H1 (cell line): ENCODE results near the gene ARTN. TPM values are rescaled to one million over a fixed set of nuclear protein-coding genes. Genes with fewer than 3 reads are reported as not detected.

Experiments
- CTCF ChIA-PET: fragments of 300-600 bp; sonication (Branson Sonifier 250); formaldehyde crosslinking; loops from one replicate; lab custom pipeline; 2021; ENCODE audit not compliant: partially characterized antibody; lab: Charles Lee
- POLR2A ChIA-PET: fragments of 300-600 bp; sonication (Branson Sonifier 250); formaldehyde crosslinking; loops from one replicate; lab custom pipeline; 2021; ENCODE audit warnings: inconsistent platforms; ENCODE audit not compliant: partially characterized antibody; lab: Charles Lee
- DNase-seq, 2 experiments: peaks; one replicate each; pipeline versions ENCODE4 v3.0.0 to v3.0.0-alpha.2; 2010 to 2022; ENCODE audit warnings: low spot score in 2 of 2, low read depth in 1 of 2, mixed read lengths in 1 of 2
- FAIRE-seq: peaks from 2 replicates; lab custom pipeline; 2011; peaks lifted over from hg19 to GRCh38; lab: Jason Lieb, UNC
- H2AFZ ChIP-seq: 2 replicates; pipeline ENCODE4 v1.8.1; 2012; ENCODE audit warnings: low read length, inconsistent platforms
- H2AK5ac ChIP-seq: 2 replicates; pipeline ENCODE4 v1.6.1; 2013; ENCODE audit warnings: low read depth, low read length
- H2BK120ac ChIP-seq: replicated peaks from 2 replicates; pipeline ENCODE3; 2013; ENCODE audit warnings: low read depth, low read length, inconsistent platforms
- H2BK12ac ChIP-seq: 2 replicates; pipeline ENCODE4 v1.6.1; 2013; ENCODE audit warnings: low read depth, low read length
- H2BK15ac ChIP-seq: 2 replicates; pipeline ENCODE4 v1.6.1; 2013; ENCODE audit warnings: low read length
- H2BK20ac ChIP-seq: 2 replicates; pipeline ENCODE4 v1.6.1; 2013; ENCODE audit warnings: low read length
- H2BK5ac ChIP-seq: 2 replicates; pipeline ENCODE4 v1.6.1; 2013; ENCODE audit warnings: low read depth, low read length
- H3K14ac ChIP-seq: 2 replicates; pipeline ENCODE4 v1.6.1; 2013; ENCODE audit warnings: inconsistent platforms; ENCODE audit not compliant: insufficient read length
- H3K18ac ChIP-seq: 2 replicates; pipeline ENCODE4 v1.6.1; 2013; ENCODE audit warnings: low read length; ENCODE audit errors: extremely low read depth
- H3K23ac ChIP-seq: 2 replicates; pipeline ENCODE4 v1.6.1; 2013; ENCODE audit warnings: inconsistent platforms; ENCODE audit not compliant: insufficient read length
- H3K23me2 ChIP-seq: 2 replicates; pipeline ENCODE4 v1.6.1; 2013; ENCODE audit warnings: low read depth, low read length
- H3K27ac ChIP-seq: 2 replicates; pipeline ENCODE4 v1.6.1; 2011; ENCODE audit warnings: low read depth, low read length, inconsistent platforms
- H3K27me3 ChIP-seq, 4 experiments: replicated peaks in 1 of 4; 1 replicate in 1 of 4; 2 replicates in 3 of 4; pipeline versions ENCODE4 v1.6.1 to v1.8.1; 2011 to 2013; ENCODE audit warnings: low read length in 3 of 4, mild to moderate bottlenecking in 3 of 4, inconsistent platforms in 2 of 4, mixed read lengths in 2 of 4, moderate library complexity in 1 of 4; ENCODE audit not compliant: control insufficient read depth in 3 of 4, insufficient read depth in 3 of 4; ENCODE audit errors: extremely low read depth in 1 of 4
- H3K36me3 ChIP-seq, 4 experiments: 2 replicates each; pipeline versions ENCODE4 v1.6.1 to v1.8.1; 2011 to 2013; ENCODE audit warnings: mild to moderate bottlenecking in 4 of 4, low read length in 3 of 4, moderate library complexity in 2 of 4, control low read depth in 1 of 4, inconsistent platforms in 1 of 4; ENCODE audit not compliant: insufficient read depth in 4 of 4, control insufficient read depth in 2 of 4
- H3K4ac ChIP-seq: replicated peaks from 2 replicates; pipeline ENCODE3; 2013; ENCODE audit warnings: low read length, low read depth, mixed read lengths, inconsistent platforms; ENCODE audit not compliant: insufficient read length
- H3K4me1 ChIP-seq, 4 experiments: replicated peaks in 1 of 4; 1 replicate in 1 of 4; 2 replicates in 3 of 4; pipeline versions ENCODE4 v1.6.1 to v1.8.1; 2011 to 2013; ENCODE audit warnings: low read length in 3 of 4, inconsistent platforms in 2 of 4, mixed read lengths in 1 of 4; ENCODE audit not compliant: insufficient read depth in 4 of 4, control insufficient read depth in 3 of 4
- H3K4me2 ChIP-seq, 2 experiments: 2 replicates each; pipeline versions ENCODE4 v1.6.1 to v1.8.1; 2011 to 2013; ENCODE audit warnings: low read depth in 2 of 2, low read length in 2 of 2, control low read depth in 1 of 2, inconsistent platforms in 1 of 2, mild to moderate bottlenecking in 1 of 2; ENCODE audit not compliant: insufficient read depth in 1 of 2
- H3K4me3 ChIP-seq, 4 experiments: fragments of 200-600, 300-600 bp in 1 of 4; sonication (generic), shearing (Covaris generic), sonication (Bioruptor Twin) in 1 of 4; 2 replicates each; pipeline versions ENCODE4 v1.5.1 to v1.8.1; 2011 to 2016; ENCODE audit warnings: low read length in 4 of 4, low read depth in 3 of 4, control low read depth in 2 of 4, inconsistent platforms in 2 of 4, mild to moderate bottlenecking in 2 of 4, mixed read lengths in 1 of 4, moderate library complexity in 1 of 4; ENCODE audit not compliant: insufficient read depth in 2 of 4; ENCODE audit errors: extremely low read depth in 1 of 4
- H3K56ac ChIP-seq: replicated peaks from 2 replicates; pipeline ENCODE3; 2013; ENCODE audit warnings: low read depth, mild to moderate bottlenecking, mixed read lengths, low read length, inconsistent platforms; ENCODE audit not compliant: insufficient read length
- H3K79me1 ChIP-seq: 2 replicates; pipeline ENCODE4 v1.6.1; 2013; ENCODE audit warnings: low read depth, low read length, control low read depth
- H3K79me2 ChIP-seq, 2 experiments: 2 replicates each; pipeline versions ENCODE4 v1.6.1 to v1.8.1; 2012 to 2013; ENCODE audit warnings: low read length in 2 of 2, mild to moderate bottlenecking in 2 of 2, inconsistent platforms in 1 of 2; ENCODE audit not compliant: insufficient read depth in 2 of 2, control insufficient read depth in 1 of 2
- H3K9ac ChIP-seq, 4 experiments: replicated peaks in 1 of 4; 1 replicate in 1 of 4; 2 replicates in 3 of 4; pipeline versions ENCODE4 v1.6.1 to v1.8.1; 2011 to 2013; ENCODE audit warnings: low read depth in 3 of 4, low read length in 3 of 4, control low read depth in 2 of 4, mild to moderate bottlenecking in 2 of 4, moderate library complexity in 2 of 4, inconsistent platforms in 1 of 4; ENCODE audit errors: extremely low read depth in 1 of 4
- H3K9me3 ChIP-seq, 2 experiments: 2 replicates each; pipeline versions ENCODE4 v1.6.1 to v1.8.1; 2012 to 2013; ENCODE audit warnings: mild to moderate bottlenecking in 2 of 2, moderate library complexity in 2 of 2, control low read depth in 1 of 2, inconsistent platforms in 1 of 2, low read depth in 1 of 2, low read length in 1 of 2, mixed read lengths in 1 of 2; ENCODE audit not compliant: insufficient read depth in 2 of 2
- H4K20me1 ChIP-seq, 2 experiments: replicated peaks in 1 of 2; 2 replicates each; pipeline versions ENCODE3 to v1.8.1; 2011 to 2013; ENCODE audit warnings: inconsistent platforms in 2 of 2, low read length in 2 of 2, mild to moderate bottlenecking in 1 of 2; ENCODE audit not compliant: insufficient read depth in 2 of 2, control insufficient read depth in 1 of 2
- H4K5ac ChIP-seq: 2 replicates; pipeline ENCODE4 v1.6.1; 2013; ENCODE audit warnings: low read length, low read depth, mixed read lengths, inconsistent platforms; ENCODE audit not compliant: insufficient read length
- H4K8ac ChIP-seq: 2 replicates; pipeline ENCODE4 v1.8.0; 2013; ENCODE audit warnings: mild to moderate bottlenecking, moderate library complexity, low read length, inconsistent platforms; ENCODE audit not compliant: insufficient read depth; ENCODE audit errors: extremely low read depth
- H4K91ac ChIP-seq: replicated peaks from 2 replicates; pipeline ENCODE3; 2013; ENCODE audit warnings: low read length, mixed read lengths, inconsistent platforms; ENCODE audit not compliant: insufficient read length
- CTBP2 ChIP-seq: IDR thresholded peaks from 2 replicates; pipeline ENCODE4 v1.7.0; 2011; ENCODE audit warnings: borderline replicate concordance, mild to moderate bottlenecking, moderate library complexity, mixed read lengths, low read length; ENCODE audit not compliant: insufficient read depth, insufficient read length
- GABPA ChIP-seq: IDR thresholded peaks from 2 replicates; pipeline ENCODE4 v1.6.1; 2011; ENCODE audit warnings: mild to moderate bottlenecking, low read length, moderate library complexity, borderline replicate concordance; ENCODE audit not compliant: insufficient read depth
- GTF2F1 ChIP-seq: IDR thresholded peaks from 2 replicates; pipeline ENCODE4 v1.6.1; 2012; ENCODE audit warnings: low read depth, low read length, improper control_type of control experiment, borderline replicate concordance
- JUN ChIP-seq: IDR thresholded peaks from 2 replicates; pipeline ENCODE4 v1.6.1; 2011; ENCODE audit warnings: low read depth, mild to moderate bottlenecking, improper control_type of control experiment, low read length
- JUND ChIP-seq: IDR thresholded peaks from 2 replicates; pipeline ENCODE4 v1.6.1; 2011; ENCODE audit warnings: mild to moderate bottlenecking, improper control_type of control experiment, low read length
- KDM1A ChIP-seq: fragments of 200-600, 300-600 bp; sonication (generic); IDR thresholded peaks from 2 replicates; pipeline ENCODE4 v1.7.1; 2016; ENCODE audit warnings: mild to moderate bottlenecking, low read length, borderline replicate concordance
- KDM4A ChIP-seq: IDR thresholded peaks from one replicate; pipeline ENCODE4 v1.7.1; 2012; ENCODE audit warnings: low read depth, mild to moderate bottlenecking, moderate library complexity, low read length, inconsistent platforms; ENCODE audit not compliant: severe bottlenecking
- MAFK ChIP-seq: IDR thresholded peaks from 2 replicates; pipeline ENCODE4 v1.6.1; 2012; ENCODE audit warnings: low read depth, mild to moderate bottlenecking, improper control_type of control experiment, low read length
- PHF8 ChIP-seq: fragments of 200-600 bp; sonication (generic); conservative IDR thresholded peaks from 2 replicates; pipeline ENCODE4 v1.7.1; 2012; ENCODE audit warnings: low read depth, mild to moderate bottlenecking, inconsistent platforms, low read length, moderate library complexity
- RAD21 ChIP-seq, 2 experiments: IDR thresholded peaks in 1 of 2; conservative IDR thresholded peaks in 1 of 2; 2 replicates each; pipeline ENCODE4 v1.6.1; 2011; ENCODE audit warnings: low read depth in 2 of 2, low read length in 2 of 2, improper control_type of control experiment in 1 of 2, inconsistent platforms in 1 of 2, mild to moderate bottlenecking in 1 of 2, moderate library complexity in 1 of 2
- SIRT6 ChIP-seq: IDR thresholded peaks from one replicate; pipeline ENCODE4 v1.7.1; 2012; ENCODE audit warnings: low read length, inconsistent platforms
- SIX5 ChIP-seq: IDR thresholded peaks from 2 replicates; pipeline ENCODE4 v1.6.1; 2011; ENCODE audit warnings: mild to moderate bottlenecking, low read depth, low read length
- TAF1 ChIP-seq: IDR thresholded peaks from 2 replicates; pipeline ENCODE4 v1.6.1; 2011; ENCODE audit warnings: mild to moderate bottlenecking, low read depth, low read length
- ZNF274 ChIP-seq: IDR thresholded peaks from 2 replicates; pipeline ENCODE4 v1.7.0; 2012; ENCODE audit warnings: low read length, borderline replicate concordance; ENCODE audit errors: extremely low read depth
- WGBS, 2 experiments: shearing (Covaris generic) in 1 of 2; methylation state at CpG; one replicate each; pipeline versions ENCODE4 v1.1.6 to v1.1.7; 2013 to 2015; ENCODE audit warnings: low lambda C conversion rate in 2 of 2, mixed read lengths in 2 of 2, inconsistent platforms in 1 of 2, low coverage in 1 of 2, missing lambda C conversion rate in 1 of 2; ENCODE audit not compliant: insufficient replicate concordance in 2 of 2, insufficient coverage in 1 of 2, insufficient read length in 1 of 2; ENCODE audit errors: extremely low coverage in 1 of 2, missing lambda C conversion rate in 1 of 2; 5-methylcytosine and 5-hydroxymethylcytosine counted together
- polyA plus RNA-seq, 7 experiments: library from polyadenylated mRNA; depleted of rRNA in 3 of 7; stranded (reverse) in 5 of 7; unstranded in 2 of 7; fragments of >200 nt in 5 of 7; fragments of 200-250 nt in 2 of 7; gene quantifications; 1 replicate in 5 of 7; 2 replicates in 1 of 7; 4 replicates in 1 of 7; pipeline versions ENCODE4 v1.2.1 to v1.2.3, GENCODE V29; 2011 to 2013; ENCODE audit warnings: missing spikeins in 2 of 7, mixed read lengths in 2 of 7
- total RNA-seq: library from RNA; stranded (reverse); fragmentation: NEBNext Ultra II Directional; extraction: Animal tissue kit (Norgen Biotek cat#: 25700); gene quantifications from 2 replicates; pipeline ENCODE4 v1.2.1, GENCODE V29; 2021

ARTN gene
- total and polyA plus RNA-seq, 2 of the 8 experiments (the other 6 are each of a cell fraction or from before 2014, with no cell fraction given): 13.5 to 22.7 TPM

DNA sequence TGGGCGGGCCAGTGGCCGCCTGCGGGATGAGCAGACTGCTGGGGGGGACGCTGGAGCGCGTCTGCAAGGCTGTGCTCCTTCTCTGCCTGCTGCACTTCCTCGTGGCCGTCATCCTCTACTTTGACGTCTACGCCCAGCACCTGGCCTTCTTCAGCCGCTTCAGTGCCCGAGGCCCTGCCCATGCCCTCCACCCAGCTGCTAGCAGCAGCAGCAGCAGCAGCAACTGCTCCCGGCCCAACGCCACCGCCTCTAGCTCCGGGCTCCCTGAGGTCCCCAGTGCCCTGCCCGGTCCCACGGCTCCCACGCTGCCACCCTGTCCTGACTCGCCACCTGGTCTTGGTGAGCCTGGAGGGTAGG is 47.5 kb downstream of the ARTN start:
- Histone ChIP-seq H4K20me1 (peaks cover 0 to 34% of the 10 kb centered on the region in 2 experiments), H3K79me1 (peaks cover 23% of the 10 kb centered on the region), H3K14ac (no peak overlapping the region), H3K9me3 (no peaks in the 10 kb centered on the region)
- DNase-seq: no peak
- 92% methylated on average over 16 of the region's 20 CpGs; no CpG with 5 or more reads in 1 of the 2 experiments for WGBS, 2 experiments
- no peak for TF ChIP-seq TAF1
- no peak for TF ChIP-seq PHF8
- no peak for TF ChIP-seq GABPA
- TF ChIP-seq KDM4A: no peak
- no peak for TF ChIP-seq RAD21 (IDR thresholded peaks at IDR 0.05 in 1 of 2, conservative IDR thresholded peaks at IDR 0.05 in 1 of 2; ENCODE audit: low read depth in 2 of 2, low read length in 2 of 2)
- TF ChIP-seq GTF2F1: no peak
- TF ChIP-seq SIRT6: no peak
- no peak for TF ChIP-seq JUND
- TF ChIP-seq CTBP2: no peak
- no peak for TF ChIP-seq ZNF274
- TF ChIP-seq KDM1A: no peak
- no peak for TF ChIP-seq JUN
- TF ChIP-seq SIX5: no peak
- TF ChIP-seq MAFK: no peak
- TF ChIP-seq, all 59 proteins: peak for 0
- H2BK20ac ChIP-seq: no peak overlapping the region
- no peak overlapping the region for H3K9ac ChIP-seq
- ChIA-PET CTCF (interaction anchor here (0.8 kb wide), 1 partner anchor 62 kb away, joined by 3 read pairs; no protein-coding TSS in a partner anchor), POLR2A (interaction anchor here (0.7 to 1.9 kb wide), 3 partner anchors 9 to 67 kb away, joined by 3 to 10 read pairs (median 4); partner anchors contain the start of gene CCDC24)
- H3K4me3 ChIP-seq: no peak overlapping the region
- H3K79me2 ChIP-seq: peaks cover 0 to 16% of the 10 kb centered on the region in 2 experiments; a peak in 2 of 4 replicates
- H3K27me3 ChIP-seq: no peaks in the 10 kb centered on the region
- H4K91ac ChIP-seq: no peak overlapping the region
- no peak overlapping the region for H3K4ac ChIP-seq
- H3K27ac ChIP-seq: no peak overlapping the region
- peaks cover 4 to 13% (median 11%) of the 10 kb centered on the region in 4 experiments for H3K4me1 ChIP-seq
- no peak overlapping the region for H3K56ac ChIP-seq
- H3K18ac ChIP-seq: no peak overlapping the region
- no peak overlapping the region for H2AFZ ChIP-seq
- peak overlapping the region; percentile 62; the same call in 1 of the 2 replicates for H2BK5ac ChIP-seq
- H4K8ac ChIP-seq: peak overlapping the region; percentile 45
- H2BK12ac ChIP-seq: no peak overlapping the region
- FAIRE-seq: no peak
- no peak overlapping the region for H4K5ac ChIP-seq
- H3K23me2 ChIP-seq: peaks cover 16% of the 10 kb centered on the region
- H2BK120ac ChIP-seq: no peak overlapping the region
- H2BK15ac ChIP-seq: no peak overlapping the region
- H2AK5ac ChIP-seq: no peak overlapping the region
- no peak overlapping the region; a peak in 1 of 4 replicates for H3K4me2 ChIP-seq
- H3K23ac ChIP-seq: no peak overlapping the region
- H3K36me3 ChIP-seq: peaks cover 2 to 34% (median 15%) of the 10 kb centered on the region in 4 experiments; a peak in 5 of 8 replicates
